Measurements from ENCODE around the gene TMEM178B. TPM values are rescaled to one million over a fixed set of nuclear protein-coding genes. Genes with fewer than 3 reads are reported as not detected.
"Not testable (repeated sequence)": the region's sequence is repeated elsewhere in the genome, so short reads cannot be mapped to it uniquely, and the experiment has no call there.

TMEM178B gene
- polyA plus RNA-seq, 1 of the 3 experiments (the other 2 are of a cell fraction), result 0.20 TPM

GRCh38 chr7:141167381-141167964, 93.6 kb downstream of the TMEM178B start:
- DNase-seq, result no peak
- Histone ChIP-seq H3K27ac (ENCODE audit: low read depth in 2 of 2, low read length in 1 of 2) (no peak overlapping the region), H3K27me3 (ENCODE audit: insufficient read depth) (no peaks in the 10 kb centered on the region), H2AFZ (ENCODE audit: low read depth) (no peak overlapping the region), H4K20me1 (ENCODE audit: insufficient read depth) (no peaks in the 10 kb centered on the region), H3K9me2 (no peaks in the 10 kb centered on the region), H3K9ac (no peak overlapping the region), H3F3A (replicated peaks; ENCODE audit: insufficient read depth) (no peaks in the 10 kb centered on the region), H3K4me2 (no peak overlapping the region), H3K36me3 (replicated peaks in 1 of 2; ENCODE audit: control insufficient read depth in 1 of 2, insufficient read depth in 2 of 2, low read length in 1 of 2) (no peaks in the 10 kb centered on the region), H3K4me3 (ENCODE audit: low read depth in 2 of 2, low read length in 1 of 2) (no peak overlapping the region), H3K9me3 (no peaks in the 10 kb centered on the region), H3K4me1 (ENCODE audit: control insufficient read depth in 1 of 2, insufficient read depth in 2 of 2, low read depth in 1 of 2, low read length in 1 of 2) (no peaks in the 10 kb centered on the region), H3K79me2 (ENCODE audit: insufficient read depth) (no peaks in the 10 kb centered on the region)
- WGBS (ENCODE audit: low lambda C conversion rate), result 45% methylated on average over 11 of the region's 11 CpGs
- ChIA-PET CTCF (interaction anchor here (1.0 kb wide), 1 partner anchor 12 kb away, joined by 4 read pairs; no protein-coding TSS in a partner anchor), POLR2A (no interaction called here)
- TF ChIP-seq ELF1 (IDR thresholded peaks at IDR 0.05), result no peak
- TF ChIP-seq, protein P1, sequence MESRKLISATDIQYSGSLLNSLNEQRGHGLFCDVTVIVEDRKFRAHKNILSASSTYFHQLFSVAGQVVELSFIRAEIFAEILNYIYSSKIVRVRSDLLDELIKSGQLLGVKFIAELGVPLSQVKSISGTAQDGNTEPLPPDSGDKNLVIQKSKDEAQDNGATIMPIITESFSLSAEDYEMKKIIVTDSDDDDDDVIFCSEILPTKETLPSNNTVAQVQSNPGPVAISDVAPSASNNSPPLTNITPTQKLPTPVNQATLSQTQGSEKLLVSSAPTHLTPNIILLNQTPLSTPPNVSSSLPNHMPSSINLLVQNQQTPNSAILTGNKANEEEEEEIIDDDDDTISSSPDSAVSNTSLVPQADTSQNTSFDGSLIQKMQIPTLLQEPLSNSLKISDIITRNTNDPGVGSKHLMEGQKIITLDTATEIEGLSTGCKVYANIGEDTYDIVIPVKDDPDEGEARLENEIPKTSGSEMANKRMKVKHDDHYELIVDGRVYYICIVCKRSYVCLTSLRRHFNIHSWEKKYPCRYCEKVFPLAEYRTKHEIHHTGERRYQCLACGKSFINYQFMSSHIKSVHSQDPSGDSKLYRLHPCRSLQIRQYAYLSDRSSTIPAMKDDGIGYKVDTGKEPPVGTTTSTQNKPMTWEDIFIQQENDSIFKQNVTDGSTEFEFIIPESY (IDR thresholded peaks at IDR 0.05; ENCODE audit: borderline replicate concordance, low read depth), result no peak
- TF ChIP-seq YY1 (IDR thresholded peaks at IDR 0.05; ENCODE audit: low read depth), result no peak
- no peak for TF ChIP-seq GABPA (IDR thresholded peaks at IDR 0.05; ENCODE audit: low read depth)
- TF ChIP-seq RFX5 (IDR thresholded peaks at IDR 0.05; ENCODE audit: low read length), result no peak
- TF ChIP-seq EP300 (IDR thresholded peaks at IDR 0.05; ENCODE audit: borderline replicate concordance in 1 of 2, low read depth in 1 of 2, low read length in 1 of 2), result no peak
- no peak for TF ChIP-seq RAD21 (IDR thresholded peaks at IDR 0.05; ENCODE audit: low read length)
- TF ChIP-seq, protein P2, sequence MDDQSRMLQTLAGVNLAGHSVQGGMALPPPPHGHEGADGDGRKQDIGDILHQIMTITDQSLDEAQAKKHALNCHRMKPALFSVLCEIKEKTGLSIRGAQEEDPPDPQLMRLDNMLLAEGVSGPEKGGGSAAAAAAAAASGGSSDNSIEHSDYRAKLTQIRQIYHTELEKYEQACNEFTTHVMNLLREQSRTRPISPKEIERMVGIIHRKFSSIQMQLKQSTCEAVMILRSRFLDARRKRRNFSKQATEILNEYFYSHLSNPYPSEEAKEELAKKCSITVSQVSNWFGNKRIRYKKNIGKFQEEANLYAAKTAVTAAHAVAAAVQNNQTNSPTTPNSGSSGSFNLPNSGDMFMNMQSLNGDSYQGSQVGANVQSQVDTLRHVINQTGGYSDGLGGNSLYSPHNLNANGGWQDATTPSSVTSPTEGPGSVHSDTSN (IDR thresholded peaks at IDR 0.05), result no peak
- TF ChIP-seq, protein P3, sequence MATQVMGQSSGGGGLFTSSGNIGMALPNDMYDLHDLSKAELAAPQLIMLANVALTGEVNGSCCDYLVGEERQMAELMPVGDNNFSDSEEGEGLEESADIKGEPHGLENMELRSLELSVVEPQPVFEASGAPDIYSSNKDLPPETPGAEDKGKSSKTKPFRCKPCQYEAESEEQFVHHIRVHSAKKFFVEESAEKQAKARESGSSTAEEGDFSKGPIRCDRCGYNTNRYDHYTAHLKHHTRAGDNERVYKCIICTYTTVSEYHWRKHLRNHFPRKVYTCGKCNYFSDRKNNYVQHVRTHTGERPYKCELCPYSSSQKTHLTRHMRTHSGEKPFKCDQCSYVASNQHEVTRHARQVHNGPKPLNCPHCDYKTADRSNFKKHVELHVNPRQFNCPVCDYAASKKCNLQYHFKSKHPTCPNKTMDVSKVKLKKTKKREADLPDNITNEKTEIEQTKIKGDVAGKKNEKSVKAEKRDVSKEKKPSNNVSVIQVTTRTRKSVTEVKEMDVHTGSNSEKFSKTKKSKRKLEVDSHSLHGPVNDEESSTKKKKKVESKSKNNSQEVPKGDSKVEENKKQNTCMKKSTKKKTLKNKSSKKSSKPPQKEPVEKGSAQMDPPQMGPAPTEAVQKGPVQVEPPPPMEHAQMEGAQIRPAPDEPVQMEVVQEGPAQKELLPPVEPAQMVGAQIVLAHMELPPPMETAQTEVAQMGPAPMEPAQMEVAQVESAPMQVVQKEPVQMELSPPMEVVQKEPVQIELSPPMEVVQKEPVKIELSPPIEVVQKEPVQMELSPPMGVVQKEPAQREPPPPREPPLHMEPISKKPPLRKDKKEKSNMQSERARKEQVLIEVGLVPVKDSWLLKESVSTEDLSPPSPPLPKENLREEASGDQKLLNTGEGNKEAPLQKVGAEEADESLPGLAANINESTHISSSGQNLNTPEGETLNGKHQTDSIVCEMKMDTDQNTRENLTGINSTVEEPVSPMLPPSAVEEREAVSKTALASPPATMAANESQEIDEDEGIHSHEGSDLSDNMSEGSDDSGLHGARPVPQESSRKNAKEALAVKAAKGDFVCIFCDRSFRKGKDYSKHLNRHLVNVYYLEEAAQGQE (IDR thresholded peaks at IDR 0.05; ENCODE audit: low read depth, low read length), result no peak
- TF ChIP-seq NRF1 (IDR thresholded peaks at IDR 0.05; ENCODE audit: low read depth, low read length), result no peak
- no peak for TF ChIP-seq POLR2AphosphoS5 (IDR thresholded peaks at IDR 0.05; ENCODE audit: low read depth, low read length)
- TF ChIP-seq RXRA (IDR thresholded peaks at IDR 0.05; ENCODE audit: borderline replicate concordance, low read depth), result no peak
- no peak for TF ChIP-seq TCF12 (IDR thresholded peaks at IDR 0.05)
- TF ChIP-seq, protein P4, sequence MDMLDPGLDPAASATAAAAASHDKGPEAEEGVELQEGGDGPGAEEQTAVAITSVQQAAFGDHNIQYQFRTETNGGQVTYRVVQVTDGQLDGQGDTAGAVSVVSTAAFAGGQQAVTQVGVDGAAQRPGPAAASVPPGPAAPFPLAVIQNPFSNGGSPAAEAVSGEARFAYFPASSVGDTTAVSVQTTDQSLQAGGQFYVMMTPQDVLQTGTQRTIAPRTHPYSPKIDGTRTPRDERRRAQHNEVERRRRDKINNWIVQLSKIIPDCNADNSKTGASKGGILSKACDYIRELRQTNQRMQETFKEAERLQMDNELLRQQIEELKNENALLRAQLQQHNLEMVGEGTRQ (IDR thresholded peaks at IDR 0.05; ENCODE audit: borderline replicate concordance, low read depth, low read length), result no peak
- TF ChIP-seq FOXM1 (IDR thresholded peaks at IDR 0.05; ENCODE audit: low read depth), result no peak
- TF ChIP-seq RCOR1 (IDR thresholded peaks at IDR 0.05; ENCODE audit: low read length), result no peak
- TF ChIP-seq JUND (IDR thresholded peaks at IDR 0.05), result no peak

GRCh38 chr7:141169157-141169556, 95.3 kb downstream of the TMEM178B start:
- POLR2A ChIA-PET, result interaction anchor here (0.6 kb wide), 1 partner anchor 68 kb away, joined by 5 read pairs; no protein-coding TSS in a partner anchor

DNA sequence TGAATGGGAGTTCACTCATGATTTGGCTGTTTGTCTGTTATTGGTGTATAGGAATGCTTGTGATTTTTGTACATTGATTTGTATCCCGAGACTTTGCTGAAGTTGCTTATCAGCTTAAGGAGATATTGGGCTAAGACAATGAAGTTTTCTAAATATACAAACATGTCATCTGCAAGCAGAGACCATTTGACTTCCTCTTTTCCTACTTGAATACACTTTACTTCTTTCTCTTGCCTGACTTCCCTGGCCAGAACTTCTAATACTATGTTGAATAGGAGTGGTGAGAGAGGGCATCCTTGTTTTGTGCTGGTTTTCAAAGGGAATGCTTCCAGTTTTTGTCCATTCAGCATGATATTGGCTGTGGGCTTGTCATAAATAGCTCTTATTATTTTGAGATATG, 101.9 kb downstream of the TMEM178B start:
- WGBS (ENCODE audit: low lambda C conversion rate), result 13% methylated on average over 1 of the region's 1 CpG
- H3K4me2 ChIP-seq; DNase-seq; H3K79me2 ChIP-seq (ENCODE audit: insufficient read depth); H3K27ac ChIP-seq (ENCODE audit: low read depth in 2 of 2, low read length in 1 of 2); H3F3A ChIP-seq (replicated peaks; ENCODE audit: insufficient read depth); H2AFZ ChIP-seq (ENCODE audit: low read depth); H3K36me3 ChIP-seq (replicated peaks in 1 of 2; ENCODE audit: control insufficient read depth in 1 of 2, insufficient read depth in 2 of 2, low read length in 1 of 2); H3K4me3 ChIP-seq (ENCODE audit: low read depth in 2 of 2, low read length in 1 of 2); H4K20me1 ChIP-seq (ENCODE audit: insufficient read depth); H3K4me1 ChIP-seq (ENCODE audit: control insufficient read depth in 1 of 2, insufficient read depth in 2 of 2, low read depth in 1 of 2, low read length in 1 of 2); CTCF ChIA-PET; POLR2A ChIA-PET; H3K9ac ChIP-seq; H3K9me3 ChIP-seq; H3K9me2 ChIP-seq; H3K27me3 ChIP-seq (ENCODE audit: insufficient read depth): not testable (repeated sequence)

More at GRCh38 chr7:141169157-141169556, 95.3 kb downstream of the TMEM178B start:
- H3K27ac ChIP-seq (ENCODE audit: low read depth in 2 of 2, low read length in 1 of 2); H3K4me1 ChIP-seq (ENCODE audit: control insufficient read depth in 1 of 2, insufficient read depth in 2 of 2, low read depth in 1 of 2, low read length in 1 of 2); H4K20me1 ChIP-seq (ENCODE audit: insufficient read depth); DNase-seq; H3K4me3 ChIP-seq (ENCODE audit: low read depth in 2 of 2, low read length in 1 of 2); H3K27me3 ChIP-seq (ENCODE audit: insufficient read depth); H3K79me2 ChIP-seq (ENCODE audit: insufficient read depth); H3K4me2 ChIP-seq; H3F3A ChIP-seq (replicated peaks; ENCODE audit: insufficient read depth); H3K36me3 ChIP-seq (replicated peaks in 1 of 2; ENCODE audit: control insufficient read depth in 1 of 2, insufficient read depth in 2 of 2, low read length in 1 of 2); H3K9me3 ChIP-seq; H3K9ac ChIP-seq; H2AFZ ChIP-seq (ENCODE audit: low read depth); H3K9me2 ChIP-seq: not testable (repeated sequence)
- CTCF ChIA-PET, result interaction anchor here (1.0 kb wide), 1 partner anchor 8 kb away, joined by 3 read pairs; no protein-coding TSS in a partner anchor
- 28% methylated on average over 2 of the region's 2 CpGs for WGBS (ENCODE audit: low lambda C conversion rate)

Data from SK-N-SH (cell line).